IPS-18a (cell line): ENCODE measurements around the gene PRKACG.
"Not testable (repeated sequence)": the region's sequence is repeated elsewhere in the genome, so short reads cannot be mapped to it uniquely, and the experiment has no call there.

ENCODE experiments used
- H3K27ac ChIP-seq: one replicate; pipeline ENCODE4 v1.5.1; 2013; ENCODE audit warnings: low read length
- H3K27me3 ChIP-seq: one replicate; pipeline ENCODE4 v1.6.1; 2013; ENCODE audit warnings: mild to moderate bottlenecking, low read length; ENCODE audit not compliant: control insufficient read depth, insufficient read depth
- H3K36me3 ChIP-seq: one replicate; pipeline ENCODE4 v1.6.1; 2013; ENCODE audit warnings: low read depth, low read length; ENCODE audit not compliant: control insufficient read depth
- H3K4me1 ChIP-seq: one replicate; pipeline ENCODE4 v1.6.1; 2013; ENCODE audit warnings: low read depth, low read length; ENCODE audit not compliant: control insufficient read depth
- H3K4me3 ChIP-seq: one replicate; pipeline ENCODE4 v1.5.1; 2013; ENCODE audit warnings: low read length
- H3K9ac ChIP-seq: one replicate; pipeline ENCODE4 v1.6.1; 2013; ENCODE audit warnings: mild to moderate bottlenecking, low read length, moderate library complexity
- H3K9me3 ChIP-seq: one replicate; pipeline ENCODE4 v1.6.1; 2013; ENCODE audit warnings: low read depth, low read length; ENCODE audit not compliant: control insufficient read depth

PRKACG gene

DNA sequence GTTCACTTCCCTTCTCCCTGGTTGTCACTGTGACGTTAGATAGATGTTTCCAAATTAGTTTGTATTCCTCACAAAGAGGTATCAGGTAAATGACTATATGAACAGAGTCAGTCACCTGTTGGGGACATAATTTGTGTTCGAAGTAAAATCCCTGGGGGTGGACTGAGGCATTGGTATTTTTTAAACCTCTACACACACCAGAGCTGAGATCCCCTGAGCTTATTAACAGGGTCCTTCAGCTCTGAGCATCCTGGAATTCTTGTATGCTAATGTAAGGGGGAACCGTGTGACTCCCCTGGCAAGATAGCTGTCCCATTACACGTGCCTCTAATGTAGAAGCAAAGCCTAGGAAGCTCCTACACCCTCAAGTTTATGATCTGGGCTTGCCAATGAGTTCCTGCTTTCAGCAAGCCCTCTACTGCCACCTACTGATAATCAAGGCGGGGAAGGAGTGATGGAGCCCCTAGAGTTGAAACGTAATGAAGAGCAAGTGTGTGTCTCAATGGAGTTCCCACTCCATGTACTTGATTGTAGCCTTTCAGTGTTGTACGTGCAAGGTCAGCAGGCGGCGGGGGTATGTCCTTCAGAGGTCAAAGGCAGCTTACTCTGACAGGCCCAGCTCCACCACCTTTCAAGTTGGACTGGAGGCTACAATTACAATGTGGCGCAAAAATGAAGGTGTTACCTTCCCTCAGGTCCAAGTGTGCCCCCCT is 14.4 kb downstream of the PRKACG start:
- Histone ChIP-seq H3K4me1 (peaks cover 18% of the 10 kb centered on the region), H3K9ac (no peak overlapping the region), H3K36me3 (no peaks in the 10 kb centered on the region), H3K9me3 (no peaks in the 10 kb centered on the region), H3K27me3 (no peaks in the 10 kb centered on the region), H3K27ac (no peak overlapping the region), H3K4me3 (no peak overlapping the region)

DNA sequence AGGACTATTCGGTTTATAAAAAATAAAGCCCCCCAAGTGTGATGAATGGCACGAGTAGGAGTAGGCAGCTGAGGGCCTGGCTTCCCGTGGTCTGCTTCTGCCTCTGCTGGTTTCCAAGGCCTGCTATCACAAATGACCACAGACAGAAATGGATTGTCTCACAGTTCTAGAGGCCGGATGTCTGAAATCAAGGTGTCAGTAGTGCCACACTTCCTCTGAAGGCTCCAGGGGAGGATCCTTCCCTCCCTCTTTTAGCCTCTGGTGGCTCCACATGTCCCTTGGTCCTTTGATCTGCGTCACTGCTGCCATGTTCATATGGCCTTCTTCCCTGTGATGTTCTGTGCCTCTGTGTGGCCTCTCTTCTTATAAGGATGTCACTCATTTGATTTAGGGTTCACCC is 15.1 kb downstream of the PRKACG start:
- H3K36me3 ChIP-seq = no peaks in the 10 kb centered on the region
- H3K9ac ChIP-seq = no peak overlapping the region
- peaks cover 18% of the 10 kb centered on the region for H3K4me1 ChIP-seq
- H3K4me3 ChIP-seq = no peak overlapping the region
- H3K27me3 ChIP-seq = no peaks in the 10 kb centered on the region
- no peaks in the 10 kb centered on the region for H3K9me3 ChIP-seq
- H3K27ac ChIP-seq = no peak overlapping the region

DNA sequence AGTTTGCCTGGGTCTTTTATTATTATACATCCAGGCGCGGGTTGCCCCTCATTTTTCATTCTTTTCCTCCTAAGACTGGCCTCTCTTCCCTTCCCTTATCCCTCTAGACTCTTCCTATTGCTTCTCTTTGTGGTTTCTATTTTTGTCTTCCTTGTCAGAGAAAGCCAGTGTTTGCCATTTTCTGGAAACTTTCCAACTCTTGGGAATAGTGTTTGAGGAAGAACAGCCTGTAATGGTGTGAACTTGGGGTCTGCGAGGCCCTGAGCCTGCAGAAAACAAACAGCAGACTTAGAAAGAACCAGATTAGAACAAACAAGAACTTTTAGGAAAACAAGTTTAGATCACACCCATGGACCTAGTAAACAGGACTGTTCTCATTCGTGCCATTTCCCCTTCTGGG is 15.5 kb downstream of the PRKACG start:
- H3K27ac ChIP-seq = no peak overlapping the region
- no peaks in the 10 kb centered on the region for H3K9me3 ChIP-seq
- H3K4me3 ChIP-seq = no peak overlapping the region
- H3K9ac ChIP-seq = no peak overlapping the region
- H3K4me1 ChIP-seq = peaks cover 18% of the 10 kb centered on the region
- no peaks in the 10 kb centered on the region for H3K27me3 ChIP-seq
- H3K36me3 ChIP-seq = no peaks in the 10 kb centered on the region

DNA sequence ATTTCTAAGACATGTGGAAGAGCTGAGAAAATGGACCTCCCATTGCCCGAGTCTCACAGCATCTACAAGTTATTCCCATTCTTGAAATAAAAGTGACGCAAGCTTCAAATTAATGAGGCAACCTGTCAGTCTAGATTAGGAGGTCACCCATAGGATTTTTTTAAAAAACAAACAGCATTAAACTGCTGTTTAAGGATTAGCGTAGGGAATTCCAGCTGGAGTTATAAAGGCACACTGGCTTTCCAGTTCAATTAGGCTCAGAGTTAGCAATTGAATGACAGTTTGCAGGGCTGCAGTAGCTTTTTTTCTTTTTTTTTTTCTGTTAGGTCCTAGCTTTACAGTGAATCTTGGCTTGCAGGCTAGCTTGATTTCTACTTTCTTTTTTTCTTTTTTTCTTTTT is 16.2 kb downstream of the PRKACG start:
- no peak overlapping the region for H3K27ac ChIP-seq
- no peak overlapping the region for H3K4me3 ChIP-seq
- no peaks in the 10 kb centered on the region for H3K9me3 ChIP-seq
- H3K27me3 ChIP-seq = no peaks in the 10 kb centered on the region
- no peaks in the 10 kb centered on the region for H3K36me3 ChIP-seq
- peaks cover 18% of the 10 kb centered on the region for H3K4me1 ChIP-seq
- no peak overlapping the region for H3K9ac ChIP-seq

GRCh38 chr9:68996462-68996861 is 17.5 kb downstream of the PRKACG start:
- no peak overlapping the region for H3K27ac ChIP-seq
- H3K9ac ChIP-seq = no peak overlapping the region
- H3K4me3 ChIP-seq = no peak overlapping the region
- no peaks in the 10 kb centered on the region for H3K27me3 ChIP-seq
- no peaks in the 10 kb centered on the region for H3K9me3 ChIP-seq
- H3K4me1 ChIP-seq = peaks cover 18% of the 10 kb centered on the region
- no peaks in the 10 kb centered on the region for H3K36me3 ChIP-seq

GRCh38 chr9:68995776-68996175 is 18.1 kb downstream of the PRKACG start:
- no peak overlapping the region for H3K9ac ChIP-seq
- H3K27me3 ChIP-seq = no peaks in the 10 kb centered on the region
- no peak overlapping the region for H3K4me3 ChIP-seq
- H3K4me1 ChIP-seq = peaks cover 18% of the 10 kb centered on the region
- H3K27ac ChIP-seq = no peak overlapping the region
- H3K36me3 ChIP-seq = no peaks in the 10 kb centered on the region
- no peaks in the 10 kb centered on the region for H3K9me3 ChIP-seq

- H3K4me3 ChIP-seq = no peak overlapping the region
- H3K9me3 ChIP-seq = no peaks in the 10 kb centered on the region
- H3K4me1 ChIP-seq = no peaks in the 10 kb centered on the region
- no peak overlapping the region for H3K27ac ChIP-seq
- no peaks in the 10 kb centered on the region for H3K27me3 ChIP-seq
- H3K9ac ChIP-seq = no peak overlapping the region
- H3K36me3 ChIP-seq = no peaks in the 10 kb centered on the region
Measured at GRCh38 chr9:68991457-68991856, 22.5 kb downstream of the PRKACG start.

- not testable (repeated sequence) for H3K9me3 ChIP-seq, H3K4me3 ChIP-seq, H3K27ac ChIP-seq, H3K4me1 ChIP-seq, H3K27me3 ChIP-seq, H3K36me3 ChIP-seq, H3K9ac ChIP-seq
Measured at GRCh38 chr9:68986949-68987348, 27.0 kb downstream of the PRKACG start.

GRCh38 chr9:68983522-68984424 is 30.1 kb downstream of the PRKACG start:
- H3K4me1 ChIP-seq = peaks cover 24% of the 10 kb centered on the region
- no peaks in the 10 kb centered on the region for H3K36me3 ChIP-seq
- H3K27me3 ChIP-seq = no peaks in the 10 kb centered on the region
- H3K4me3 ChIP-seq = no peak overlapping the region
- no peak overlapping the region for H3K9ac ChIP-seq
- no peaks in the 10 kb centered on the region for H3K9me3 ChIP-seq
- H3K27ac ChIP-seq = no peak overlapping the region

GRCh38 chr9:68983008-68983411 is 30.9 kb downstream of the PRKACG start:
- H3K9ac ChIP-seq = no peak overlapping the region
- H3K4me3 ChIP-seq = no peak overlapping the region
- no peaks in the 10 kb centered on the region for H3K27me3 ChIP-seq
- H3K27ac ChIP-seq = no peak overlapping the region
- H3K36me3 ChIP-seq = no peaks in the 10 kb centered on the region
- H3K9me3 ChIP-seq = no peaks in the 10 kb centered on the region
- peaks cover 24% of the 10 kb centered on the region for H3K4me1 ChIP-seq

DNA sequence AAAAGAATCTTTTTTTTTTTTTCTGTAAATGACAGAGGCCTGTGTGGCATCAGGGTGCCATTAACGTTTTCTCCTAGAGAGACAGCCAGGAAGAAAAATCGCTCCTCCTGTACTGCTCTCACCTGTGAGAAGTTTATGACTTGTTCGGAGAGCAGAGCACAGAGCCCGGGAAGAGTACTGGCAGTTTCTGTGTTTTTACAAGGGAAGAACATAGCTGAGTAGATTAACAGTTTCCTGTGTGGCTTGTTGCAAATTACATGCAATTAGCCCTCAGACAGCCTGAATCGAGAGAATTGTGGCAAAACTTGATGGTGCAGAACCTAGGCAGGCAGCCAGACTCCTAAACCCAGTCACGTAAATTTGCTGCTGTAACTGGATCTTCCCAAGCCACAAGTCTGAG is 32.1 kb downstream of the PRKACG start:
- Histone ChIP-seq H3K4me1 (peaks cover 24% of the 10 kb centered on the region), H3K36me3 (no peaks in the 10 kb centered on the region), H3K27ac (no peak overlapping the region), H3K27me3 (no peaks in the 10 kb centered on the region), H3K9ac (no peak overlapping the region), H3K4me3 (no peak overlapping the region), H3K9me3 (no peaks in the 10 kb centered on the region)
